NOMO-1 treated with dmso at 0.1 percent for 144 hours (cell line): ENCODE measurements around the gene SLC25A21.
"Not testable (repeated sequence)": the region's sequence is repeated elsewhere in the genome, so short reads cannot be mapped to it uniquely, and the experiment has no call there.

Experiments used
- DNase-seq: peaks from one replicate; lab custom pipeline; 2025; ENCODE audit not compliant: unreplicated experiment; lab: John Stamatoyannopoulos, UW

SLC25A21 gene

DNA sequence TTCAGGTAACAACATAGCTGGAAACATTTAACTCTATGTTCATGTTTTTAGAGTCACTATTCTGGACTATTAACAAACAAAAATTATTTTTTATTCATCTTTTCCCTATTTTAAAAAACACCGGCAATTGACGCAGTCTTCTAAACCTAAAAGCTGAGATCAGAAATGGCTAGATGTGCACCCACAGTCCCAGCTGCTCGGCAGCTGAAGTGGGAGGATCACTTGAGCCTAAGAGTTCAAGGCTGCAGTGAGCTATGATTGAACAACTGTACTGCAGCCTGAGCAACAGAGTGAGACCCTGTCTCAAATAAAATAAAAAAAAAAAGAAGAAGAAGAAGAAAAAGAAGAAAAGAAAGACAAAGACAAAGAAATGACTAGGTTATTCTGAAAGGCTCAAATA lies 446.3 kb downstream of the SLC25A21 start:
- no peak for DNase-seq

DNA sequence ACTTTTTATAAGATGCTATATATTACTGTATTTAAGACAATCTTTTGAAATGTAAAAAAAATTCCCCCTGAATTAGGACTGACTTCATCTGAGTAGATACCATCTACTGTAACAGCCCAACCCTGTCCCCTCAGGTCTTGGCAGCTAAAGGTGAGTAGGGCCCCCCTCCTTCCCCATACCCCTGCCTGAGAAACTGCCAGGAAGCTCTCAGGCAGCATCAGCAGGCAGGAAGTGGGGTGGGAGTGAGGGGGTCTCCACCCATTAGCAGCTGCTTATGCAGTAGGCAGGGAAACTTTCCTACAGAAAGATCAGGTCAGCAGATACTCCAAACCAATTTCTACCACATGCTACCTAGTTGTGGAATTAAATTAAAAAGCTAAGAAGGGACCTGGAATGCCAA lies 448.2 kb downstream of the SLC25A21 start:
- DNase-seq: no peak

DNA sequence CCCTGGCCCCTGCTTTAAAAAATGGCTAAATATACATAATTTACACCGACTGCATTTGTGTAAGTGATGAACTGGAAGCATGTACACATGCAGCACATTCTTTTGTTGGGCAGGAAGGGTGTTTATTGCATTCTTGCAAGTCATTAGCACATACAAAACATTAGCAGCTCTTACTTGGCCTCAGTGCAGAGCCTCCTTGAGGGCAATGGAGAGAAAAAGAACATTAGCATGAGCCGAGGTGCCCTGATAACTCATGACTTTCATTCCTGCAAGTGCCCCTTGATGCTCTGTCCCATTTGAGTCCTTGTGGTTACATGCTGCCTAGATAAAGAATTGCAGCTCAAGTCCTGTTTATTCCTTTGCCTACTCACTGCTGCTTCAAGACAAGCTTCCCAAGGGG lies 448.9 kb downstream of the SLC25A21 start:
- no peak for DNase-seq

DNA sequence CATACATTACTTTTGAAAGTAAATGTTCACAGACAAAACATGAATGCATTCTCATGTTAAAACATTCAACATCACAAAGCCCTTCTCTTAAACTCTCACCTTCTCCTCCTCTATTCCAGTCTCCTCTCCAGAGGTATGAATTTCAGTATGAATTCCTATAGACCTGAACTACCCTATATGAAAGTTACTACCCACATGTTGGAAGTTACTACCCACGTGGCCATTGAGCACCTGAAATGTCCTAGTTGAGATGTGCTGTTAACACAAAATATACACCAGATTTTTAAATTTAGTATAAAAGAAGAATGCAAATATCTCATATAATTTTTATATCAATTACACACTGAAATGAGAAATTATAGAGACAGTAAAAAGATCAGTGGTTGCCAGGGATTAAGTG lies 450.5 kb downstream of the SLC25A21 start:
- DNase-seq: no peak

DNA sequence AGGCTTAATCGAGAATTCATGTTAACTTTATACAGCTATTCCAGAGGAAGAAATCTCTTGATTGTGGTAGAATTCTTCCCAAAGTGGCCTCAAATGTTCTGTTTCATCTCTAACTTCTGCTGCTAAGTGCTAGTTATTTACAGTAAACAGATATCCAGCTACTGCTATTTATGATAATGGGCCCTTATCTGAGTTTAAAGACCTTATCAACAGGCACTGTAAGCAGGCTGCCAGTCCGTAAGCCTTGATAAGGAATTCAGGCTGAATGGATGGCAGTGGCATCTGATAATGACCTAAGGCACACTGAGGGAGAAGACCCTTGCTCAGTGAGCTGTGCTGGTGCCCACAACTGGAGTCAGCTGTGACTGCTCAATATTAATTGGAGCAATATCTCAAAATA lies 451.7 kb downstream of the SLC25A21 start:
- DNase-seq: no peak

DNA sequence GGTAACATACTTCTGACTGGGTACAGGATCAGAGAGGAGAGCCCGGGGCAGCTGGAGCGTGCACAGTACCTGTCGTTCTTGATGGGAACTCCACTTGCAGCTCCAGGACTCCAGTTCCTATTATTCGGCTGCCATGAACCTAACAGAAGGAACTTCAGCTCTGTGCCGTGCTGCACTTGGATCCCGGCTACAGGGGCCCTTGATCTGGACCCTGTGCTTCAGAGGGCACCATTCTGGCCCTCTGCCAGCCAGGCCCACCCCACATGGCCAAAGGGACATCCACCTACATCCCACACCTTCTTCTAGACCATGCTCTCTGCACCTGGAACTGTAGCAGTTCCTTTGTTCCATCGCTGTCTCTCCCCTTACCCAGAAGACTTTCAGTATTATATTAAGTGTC lies 452.6 kb downstream of the SLC25A21 start:
- DNase-seq: no peak

DNA sequence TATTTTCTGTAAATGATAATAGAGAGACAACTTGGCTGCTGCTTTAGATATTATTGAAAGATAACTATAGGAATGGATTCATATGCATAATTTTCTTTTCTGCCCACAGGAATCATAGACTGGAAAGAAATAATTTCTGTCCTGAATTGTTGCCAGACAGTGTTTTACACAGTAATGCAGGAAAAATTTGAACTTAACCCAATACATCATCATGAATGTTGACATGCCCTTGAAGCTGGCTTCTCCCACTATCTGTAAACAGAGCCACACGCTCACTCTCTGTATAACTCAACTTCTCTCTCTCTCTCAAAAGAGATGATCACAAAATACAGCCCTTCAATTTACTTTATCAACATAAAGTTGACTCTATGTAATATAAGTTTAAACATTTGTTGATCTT lies 454.2 kb downstream of the SLC25A21 start:
- DNase-seq: no peak

DNA sequence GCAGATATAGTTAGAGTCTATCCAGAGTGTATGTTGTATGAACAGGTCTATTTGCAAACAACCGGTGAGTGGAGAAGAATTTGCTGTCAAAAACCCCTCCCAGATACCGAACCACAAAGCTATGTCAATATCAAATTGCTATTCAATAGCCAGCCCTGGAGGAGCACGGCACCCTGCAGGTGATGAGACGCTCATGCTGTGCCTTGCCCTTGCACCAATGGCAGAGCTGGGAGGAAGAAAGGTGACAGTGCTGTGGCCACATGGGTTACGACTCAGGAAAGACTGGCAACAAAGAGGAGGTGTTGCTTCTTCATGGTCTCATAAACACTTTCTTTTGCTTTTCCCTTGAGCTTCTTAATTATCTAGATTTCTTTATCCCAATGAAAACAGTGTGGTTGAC lies 455.0 kb downstream of the SLC25A21 start:
- no peak for DNase-seq

DNA sequence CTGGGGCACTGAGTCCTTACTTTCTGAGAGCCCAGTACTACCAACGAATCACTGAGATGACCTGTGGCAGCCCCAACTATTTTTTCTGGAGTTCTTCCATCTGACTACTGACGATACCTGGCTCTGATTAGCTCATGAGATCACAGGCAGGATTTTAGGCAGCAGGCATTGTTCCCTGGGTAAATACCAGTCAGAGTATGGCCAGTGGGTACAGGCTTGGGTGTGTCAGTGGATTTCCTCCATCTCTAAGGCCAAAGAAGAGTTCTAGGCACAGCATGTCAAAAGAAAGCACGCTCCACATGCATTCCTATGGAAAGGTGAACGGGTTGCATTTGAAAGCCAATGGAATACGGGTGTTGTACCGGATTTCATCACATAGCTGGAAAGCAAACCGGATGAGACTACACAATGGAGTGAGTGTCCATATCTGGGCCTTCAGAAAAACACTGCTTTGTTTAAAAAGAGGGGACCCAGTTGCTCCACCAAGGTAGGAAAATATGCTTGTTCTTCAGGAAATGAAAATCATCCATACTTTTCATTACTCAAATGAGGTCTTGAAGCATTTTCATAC lies 455.7 kb downstream of the SLC25A21 start:
- DNase-seq: no peak

DNA sequence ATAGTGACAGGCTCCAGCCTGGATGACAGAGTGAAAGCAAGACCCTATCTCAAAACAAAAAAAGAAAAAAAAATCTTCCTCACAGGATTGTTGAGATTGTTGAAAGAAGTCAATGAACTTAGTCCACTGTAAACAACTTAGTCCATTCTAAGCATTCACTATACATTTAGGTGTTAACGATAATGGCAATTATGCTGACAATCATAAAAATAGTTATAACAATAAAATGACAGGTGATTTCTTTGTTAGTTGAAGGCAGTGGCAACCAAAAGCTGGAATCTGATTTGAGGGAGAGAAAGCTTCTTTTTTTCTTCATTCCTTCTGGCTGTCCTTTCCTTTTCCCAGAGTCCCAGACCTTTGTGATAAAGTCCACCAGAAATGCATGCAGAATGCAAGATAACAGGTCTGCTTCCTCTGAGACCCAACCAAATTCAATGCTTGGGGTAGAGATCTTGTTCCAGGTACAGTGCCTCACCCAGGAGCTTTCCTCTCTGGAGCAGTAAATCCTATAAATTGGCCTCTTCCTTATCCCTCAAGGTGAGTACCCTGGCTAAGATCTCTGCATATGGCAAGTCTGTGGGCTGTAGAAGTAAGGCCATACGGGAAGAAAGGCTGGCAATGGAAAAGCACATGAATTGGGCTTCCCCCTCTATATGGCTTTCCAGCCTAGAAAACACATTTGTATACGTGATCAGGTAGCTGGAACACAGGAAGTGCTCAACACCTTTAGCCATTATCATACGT lies 458.3 kb downstream of the SLC25A21 start:
- no peak for DNase-seq

DNA sequence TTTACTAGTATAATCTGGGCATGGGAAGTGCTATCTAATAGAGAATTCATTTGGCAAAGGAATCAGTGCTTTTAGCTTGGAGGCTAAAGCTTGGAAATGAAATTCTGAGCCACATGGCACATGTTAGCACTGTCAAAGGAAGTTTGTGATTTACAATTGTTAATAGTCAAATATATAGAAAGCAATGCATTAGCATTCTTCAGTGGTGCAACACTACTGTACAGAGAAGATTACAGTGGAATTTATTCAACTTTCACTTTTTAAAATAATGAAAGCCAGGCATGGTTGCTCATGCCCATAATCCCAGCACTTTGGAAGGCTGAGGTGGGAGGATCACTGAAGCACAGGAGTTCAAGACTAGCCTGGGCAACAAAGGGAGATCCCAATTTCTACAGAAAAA lies 464.8 kb downstream of the SLC25A21 start:
- DNase-seq: no peak

DNA sequence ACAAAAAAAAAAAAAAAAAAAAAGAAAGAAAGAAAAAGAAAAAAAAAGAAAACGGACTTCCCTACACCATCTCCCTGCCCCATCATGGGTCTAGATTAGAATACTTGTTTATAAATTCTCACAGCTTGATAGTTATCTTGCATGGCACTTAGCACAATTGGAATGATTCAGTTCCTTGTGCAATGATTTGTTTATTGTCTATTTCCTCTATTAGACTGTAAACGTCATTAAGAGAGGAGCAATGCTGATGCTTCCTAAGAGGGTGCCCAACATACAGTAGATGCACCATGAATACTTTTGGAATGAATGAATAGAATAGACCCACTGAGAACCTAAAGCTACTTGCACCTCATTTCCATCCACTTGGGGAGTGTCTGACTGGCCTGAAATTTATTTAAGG lies 469.9 kb downstream of the SLC25A21 start:
- DNase-seq: no peak

DNA sequence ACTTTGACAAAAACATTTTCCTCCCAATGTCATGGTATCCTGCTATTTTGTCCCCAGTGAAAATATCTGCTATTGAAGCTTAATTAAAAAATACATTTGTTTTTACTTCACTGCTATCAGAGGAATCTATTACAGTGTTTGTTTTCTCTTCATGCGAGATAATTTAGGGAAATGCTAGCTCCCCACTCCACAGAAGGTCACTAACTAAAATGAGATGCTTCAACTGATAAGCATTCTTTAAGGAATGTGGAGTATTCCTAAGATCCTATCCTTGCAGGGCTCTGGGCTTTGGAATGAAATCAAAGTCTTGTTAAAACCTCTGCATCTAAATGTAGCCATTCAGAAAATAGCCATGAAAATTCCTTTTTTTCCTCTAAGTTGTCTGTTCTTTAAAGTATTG lies 471.3 kb downstream of the SLC25A21 start:
- DNase-seq: no peak

DNA sequence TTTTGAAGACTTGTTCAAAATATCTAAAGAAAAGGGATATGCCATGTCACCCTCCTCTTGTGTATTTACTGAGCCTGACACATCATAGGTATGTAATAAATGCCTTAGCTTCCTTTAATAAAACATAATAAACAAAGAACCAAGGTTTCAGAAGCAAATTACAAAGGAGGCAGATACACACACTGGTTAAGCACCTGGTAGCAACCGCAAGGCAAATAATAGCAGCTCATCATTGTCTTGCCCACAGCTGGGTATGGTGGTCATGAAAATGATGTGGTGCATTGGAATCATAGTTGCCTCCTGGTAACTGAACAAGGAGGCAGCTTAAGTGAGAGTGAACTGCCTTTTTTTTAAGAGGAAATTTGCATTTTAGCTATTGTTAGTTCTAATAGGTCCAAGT lies 471.8 kb downstream of the SLC25A21 start:
- no peak for DNase-seq

DNA sequence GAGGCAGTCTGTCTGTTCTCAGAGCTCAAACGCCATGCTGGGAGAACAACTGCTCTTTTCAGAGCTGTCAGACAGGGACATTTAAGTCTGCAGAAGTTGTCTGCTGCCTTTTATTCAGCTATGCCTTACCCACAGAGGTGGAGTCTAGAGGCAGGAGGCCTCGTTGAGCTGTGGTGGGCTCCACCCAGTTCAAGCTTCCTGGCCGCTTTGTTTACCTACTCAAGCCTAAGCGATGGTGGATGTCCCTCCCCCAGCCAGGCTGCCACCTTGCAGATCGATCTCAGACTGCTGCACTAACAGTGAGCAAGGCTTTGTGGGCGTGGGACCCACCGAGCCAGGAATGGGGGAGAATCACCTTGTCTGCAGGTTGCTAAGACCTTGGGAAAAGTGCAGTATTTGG lies 473.0 kb downstream of the SLC25A21 start:
- not testable (repeated sequence) for DNase-seq

DNA sequence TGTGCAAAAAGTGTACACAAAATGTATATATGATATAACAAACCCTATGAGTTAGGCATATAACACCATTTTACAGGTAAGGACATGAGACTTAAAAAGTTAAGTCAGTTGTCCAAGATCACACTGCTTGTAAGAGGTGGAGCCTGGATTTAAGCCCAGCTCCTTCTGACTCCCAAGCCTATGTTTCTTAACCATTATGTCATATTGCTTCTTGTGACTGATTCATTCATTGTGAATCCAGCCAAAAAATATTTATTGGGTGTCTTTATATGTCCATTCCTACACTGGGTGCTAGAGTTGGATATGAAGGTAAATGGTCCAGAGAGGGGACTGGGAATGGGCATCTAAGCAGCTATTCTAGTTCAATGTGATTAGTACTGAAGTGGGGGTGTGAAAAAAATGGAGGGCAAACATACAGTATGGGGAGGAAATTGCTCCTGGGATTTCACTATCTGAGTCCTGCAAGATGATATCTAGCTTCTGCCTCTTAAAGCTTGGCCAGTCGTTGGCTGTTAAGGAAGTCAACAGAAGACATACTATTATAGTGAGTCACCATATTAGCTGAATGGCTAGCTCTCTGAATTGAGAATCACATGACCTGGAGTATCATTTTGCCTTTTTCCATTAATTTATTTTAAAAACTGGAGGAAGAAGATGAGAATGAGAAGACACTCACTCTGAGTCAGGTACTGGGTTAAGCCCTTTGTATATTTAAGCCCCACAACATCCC lies 481.9 kb downstream of the SLC25A21 start:
- no peak for DNase-seq

DNA sequence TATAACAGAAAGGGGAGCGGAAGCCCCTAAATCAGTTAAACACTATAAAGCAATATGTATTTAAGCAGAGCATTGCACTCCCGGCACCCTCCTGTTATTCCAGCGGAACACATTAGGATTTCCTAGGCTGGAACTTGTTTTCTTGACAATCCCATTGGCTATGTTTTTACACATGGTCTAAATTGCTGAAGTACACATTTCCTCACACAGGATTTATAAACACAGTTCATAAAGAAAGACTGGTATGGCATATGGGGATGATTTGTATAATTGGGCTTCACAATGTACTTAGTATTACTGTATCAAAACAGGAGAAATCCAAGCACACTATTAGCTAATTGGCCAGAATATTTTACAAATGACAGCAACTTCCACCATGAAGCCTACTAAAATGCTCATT lies 487.5 kb downstream of the SLC25A21 start:
- DNase-seq: no peak

DNA sequence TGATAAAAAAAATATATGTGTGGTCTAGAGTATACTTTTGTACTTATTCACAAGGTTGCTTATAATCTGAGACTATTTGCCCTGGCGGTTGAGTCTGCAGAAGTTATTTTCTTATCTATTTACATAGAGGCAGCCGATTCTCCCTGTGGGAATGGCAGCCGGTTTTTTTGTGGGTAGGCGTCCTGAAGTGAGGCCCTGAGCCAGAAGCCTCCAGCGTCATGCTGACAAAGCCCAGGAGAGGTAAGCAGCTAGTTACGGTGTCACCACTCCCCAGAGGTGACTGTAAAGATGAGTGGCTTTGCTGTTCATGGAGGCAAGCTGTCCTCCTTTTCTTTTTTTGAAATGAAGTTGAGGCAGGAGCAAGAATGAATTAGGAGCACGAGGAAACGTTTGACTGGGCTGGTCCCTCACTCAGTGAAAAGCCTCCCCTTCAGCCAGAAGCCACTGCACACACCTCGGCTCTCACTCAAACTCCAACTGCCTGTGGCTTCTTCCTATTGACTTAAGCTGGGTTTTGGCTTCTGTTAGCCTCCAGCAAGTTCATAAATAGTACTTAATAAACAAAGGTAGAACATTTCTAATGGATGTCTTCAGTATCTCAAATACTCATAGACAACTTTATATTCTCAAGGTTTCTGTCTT lies 489.2 kb downstream of the SLC25A21 start:
- DNase-seq: no peak

DNA sequence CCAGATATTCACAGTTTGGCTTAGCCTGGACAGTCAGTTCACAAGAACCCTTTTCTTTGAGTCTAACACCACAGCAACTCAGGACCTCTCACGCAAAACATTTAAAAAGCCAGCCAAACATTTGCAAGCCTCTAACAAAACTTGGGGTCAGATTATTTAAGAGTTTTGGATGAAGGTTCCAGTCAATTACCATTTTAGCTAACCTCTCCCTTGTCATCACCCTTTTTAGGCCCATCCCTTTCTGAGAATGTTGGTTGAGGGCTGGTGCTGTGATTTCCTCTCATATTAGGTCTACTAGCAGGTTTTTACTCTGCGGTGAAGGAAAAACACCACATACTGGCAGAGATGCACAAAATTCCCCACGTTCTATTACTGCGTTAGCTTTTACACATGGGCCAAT lies 490.1 kb downstream of the SLC25A21 start:
- no peak for DNase-seq

DNA sequence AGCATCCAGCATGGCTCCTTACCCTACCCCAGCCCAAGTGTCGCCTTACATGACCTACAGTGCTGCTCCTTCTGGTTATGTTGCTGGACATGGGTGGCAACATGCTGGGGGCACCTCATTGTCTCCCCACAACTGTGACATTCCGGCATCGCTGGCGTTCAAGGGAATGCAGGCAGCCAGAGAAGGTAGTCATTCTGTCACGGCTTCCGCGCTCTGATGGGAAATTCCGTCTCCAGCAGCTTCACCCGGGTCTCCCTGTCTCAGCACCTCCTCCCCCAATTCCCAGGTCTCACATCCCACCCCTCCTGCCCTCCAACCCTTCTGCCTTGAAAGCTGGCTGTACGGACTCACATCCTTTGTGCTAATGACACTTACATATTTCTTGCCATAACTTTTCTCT lies 496.2 kb downstream of the SLC25A21 start:
- no peak for DNase-seq

DNA sequence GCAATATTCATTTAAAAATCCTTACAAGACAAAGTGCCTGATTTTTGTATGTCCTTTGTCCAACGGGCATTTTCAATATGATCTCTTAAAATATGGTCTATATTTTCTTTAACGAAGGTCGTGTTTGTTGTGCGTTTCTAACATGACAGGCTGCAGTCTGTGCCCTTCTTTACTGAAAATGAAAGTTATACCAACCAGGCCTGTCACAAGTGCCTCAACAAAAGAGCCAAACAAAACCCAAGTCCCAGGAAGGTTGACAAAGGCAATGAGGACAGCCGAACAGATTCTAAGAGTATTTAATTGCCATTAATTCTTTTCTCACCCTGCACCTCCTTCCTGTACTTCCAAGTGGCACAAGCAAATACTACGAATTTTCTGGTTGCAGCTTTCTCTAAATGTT lies 496.8 kb downstream of the SLC25A21 start:
- DNase-seq: no peak

DNA sequence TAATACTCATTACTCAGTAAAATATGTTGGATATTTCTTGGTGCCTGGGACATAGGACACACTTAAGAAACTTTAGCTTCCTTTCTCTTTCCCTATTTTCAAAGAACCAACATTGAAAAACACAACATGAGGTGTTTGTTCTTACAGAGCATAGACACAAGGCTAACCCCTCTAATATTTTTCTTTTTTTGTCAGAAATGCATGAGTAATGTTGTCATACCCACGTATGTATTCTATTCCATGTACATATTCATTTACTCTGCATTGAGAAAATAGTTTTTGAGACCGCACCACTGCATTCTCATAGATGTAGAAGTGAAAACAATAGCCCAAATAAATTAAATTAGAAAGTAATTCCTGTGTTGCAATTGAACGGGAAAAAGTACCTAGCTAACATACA lies 497.7 kb downstream of the SLC25A21 start:
- DNase-seq: no peak
